ENCODE data around the gene MED22. TPM values are rescaled to one million over a fixed set of nuclear protein-coding genes. Genes with fewer than 3 reads are reported as not detected.

MED22 gene
- polyA plus RNA-seq, 3 donors: 6.8 to 27.7 (median 9.6) TPM

- Histone ChIP-seq H3K79me2 (ENCODE audit: insufficient read depth, low read length) (peaks cover 88% of the 10 kb centered on the region), H3K36me3 (replicated peaks in 1 of 2; ENCODE audit: control insufficient read depth in 1 of 2, insufficient read depth in 2 of 2, low read length in 2 of 2) (peaks cover 74 to 92% of the 10 kb centered on the region in 2 donors), H4K20me1 (ENCODE audit: insufficient read depth, low read length) (peaks cover 98% of the 10 kb centered on the region), H2AFZ (ENCODE audit: insufficient read depth, low read depth, low read length, poor library complexity, severe bottlenecking) (no peak overlapping the region), H3K9ac (ENCODE audit: insufficient read depth, low read length, poor library complexity, severe bottlenecking) (no peak overlapping the region), H3K27me3 (ENCODE audit: control insufficient read depth in 2 of 2, insufficient read depth in 2 of 2, low read length in 2 of 2) (no peaks in the 10 kb centered on the region), H3K4me1 (ENCODE audit: control insufficient read depth in 1 of 2, insufficient read depth in 2 of 2, low read length in 2 of 2) (peaks cover 0 to 23% of the 10 kb centered on the region in 2 donors), H3K4me3 (replicated peaks in 1 of 3; ENCODE audit: low read depth in 2 of 3, low read length in 3 of 3) (no peak overlapping the region), H3K4me2 (replicated peaks; ENCODE audit: extremely low read depth, low read length, poor library complexity, severe bottlenecking) (no peak overlapping the region), H3K27ac (ENCODE audit: low read depth in 1 of 2, low read length in 2 of 2) (peak overlapping the region in 1 of 2 donors; percentile 58), H3K9me3 (replicated peaks in 1 of 2; ENCODE audit: control insufficient read depth in 1 of 2, insufficient read depth in 1 of 2, low read length in 2 of 2) (no peaks in the 10 kb centered on the region)
- WGBS (ENCODE audit: insufficient coverage): 88% methylated on average over 14 of the region's 18 CpGs
- Mint-ChIP-seq H3K27me3 (ENCODE audit: low read depth in 3 of 3) (no peaks in the 10 kb centered on the region), H3K36me3 (peaks cover 69 to 90% of the 10 kb centered on the region in 2 donors), H3K4me3 (no peak overlapping the region), H3K9me3 (no peaks in the 10 kb centered on the region), H3K27ac (peak overlapping the region in 2 of 7 donors; percentile 19 to 72), H3K4me1 (peaks cover 41% of the 10 kb centered on the region)
- no peak for DNase-seq
- TF ChIP-seq, protein P1, sequence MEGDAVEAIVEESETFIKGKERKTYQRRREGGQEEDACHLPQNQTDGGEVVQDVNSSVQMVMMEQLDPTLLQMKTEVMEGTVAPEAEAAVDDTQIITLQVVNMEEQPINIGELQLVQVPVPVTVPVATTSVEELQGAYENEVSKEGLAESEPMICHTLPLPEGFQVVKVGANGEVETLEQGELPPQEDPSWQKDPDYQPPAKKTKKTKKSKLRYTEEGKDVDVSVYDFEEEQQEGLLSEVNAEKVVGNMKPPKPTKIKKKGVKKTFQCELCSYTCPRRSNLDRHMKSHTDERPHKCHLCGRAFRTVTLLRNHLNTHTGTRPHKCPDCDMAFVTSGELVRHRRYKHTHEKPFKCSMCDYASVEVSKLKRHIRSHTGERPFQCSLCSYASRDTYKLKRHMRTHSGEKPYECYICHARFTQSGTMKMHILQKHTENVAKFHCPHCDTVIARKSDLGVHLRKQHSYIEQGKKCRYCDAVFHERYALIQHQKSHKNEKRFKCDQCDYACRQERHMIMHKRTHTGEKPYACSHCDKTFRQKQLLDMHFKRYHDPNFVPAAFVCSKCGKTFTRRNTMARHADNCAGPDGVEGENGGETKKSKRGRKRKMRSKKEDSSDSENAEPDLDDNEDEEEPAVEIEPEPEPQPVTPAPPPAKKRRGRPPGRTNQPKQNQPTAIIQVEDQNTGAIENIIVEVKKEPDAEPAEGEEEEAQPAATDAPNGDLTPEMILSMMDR (IDR thresholded peaks at IDR 0.05): no peak
- intact Hi-C loops (cut with micrococcal nuclease): no loop called here
Observed at GRCh38 chr9:133368249-133368881, 20.4 kb upstream of the MED22 start.

DNA sequence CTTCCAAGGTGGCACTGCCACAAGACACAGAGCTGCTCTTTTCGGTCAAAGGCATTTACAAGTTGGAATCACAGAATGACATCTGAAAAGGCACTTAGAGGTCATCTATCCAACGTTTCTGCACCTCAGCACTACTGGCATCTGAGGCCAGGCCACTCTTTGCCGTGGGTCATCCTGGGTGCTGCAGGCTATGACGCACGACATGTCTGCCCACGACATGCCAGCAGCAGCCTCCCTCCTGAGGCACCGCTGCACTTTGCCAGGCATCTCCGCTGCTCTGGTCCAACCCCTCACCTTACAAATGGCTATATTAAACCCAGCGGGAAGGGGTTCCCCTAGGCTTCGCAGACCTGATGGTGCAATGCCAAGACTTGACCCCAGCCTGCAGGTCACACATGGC, 19.8 kb upstream of the MED22 start:
- DNase-seq: no peak
- Histone ChIP-seq H3K27ac (ENCODE audit: low read depth in 1 of 2, low read length in 2 of 2) (no peak overlapping the region), H3K36me3 (replicated peaks in 1 of 2; ENCODE audit: control insufficient read depth in 1 of 2, insufficient read depth in 2 of 2, low read length in 2 of 2) (peaks cover 80 to 92% of the 10 kb centered on the region in 2 donors), H3K9ac (ENCODE audit: insufficient read depth, low read length, poor library complexity, severe bottlenecking) (no peak overlapping the region), H3K27me3 (ENCODE audit: control insufficient read depth in 2 of 2, insufficient read depth in 2 of 2, low read length in 2 of 2) (no peaks in the 10 kb centered on the region), H3K4me2 (replicated peaks; ENCODE audit: extremely low read depth, low read length, poor library complexity, severe bottlenecking) (no peak overlapping the region), H3K4me3 (replicated peaks in 1 of 3; ENCODE audit: low read depth in 2 of 3, low read length in 3 of 3) (no peak overlapping the region), H2AFZ (ENCODE audit: insufficient read depth, low read depth, low read length, poor library complexity, severe bottlenecking) (no peak overlapping the region), H3K9me3 (replicated peaks in 1 of 2; ENCODE audit: control insufficient read depth in 1 of 2, insufficient read depth in 1 of 2, low read length in 2 of 2) (no peaks in the 10 kb centered on the region), H3K4me1 (ENCODE audit: control insufficient read depth in 1 of 2, insufficient read depth in 2 of 2, low read length in 2 of 2) (peaks cover 0 to 17% of the 10 kb centered on the region in 2 donors), H3K79me2 (ENCODE audit: insufficient read depth, low read length) (peaks cover 82% of the 10 kb centered on the region), H4K20me1 (ENCODE audit: insufficient read depth, low read length) (peaks cover 93% of the 10 kb centered on the region)
- TF ChIP-seq, protein P1 (IDR thresholded peaks at IDR 0.05): no peak
- H3K27me3 Mint-ChIP-seq (ENCODE audit: low read depth in 3 of 3): no peaks in the 10 kb centered on the region
- H3K4me1 Mint-ChIP-seq: peaks cover 37% of the 10 kb centered on the region
- peak overlapping the region in 1 of 7 donors; percentile 11 for H3K27ac Mint-ChIP-seq
- no peaks in the 10 kb centered on the region for H3K9me3 Mint-ChIP-seq
- WGBS (ENCODE audit: insufficient coverage): 95% methylated on average over 10 of the region's 10 CpGs
- intact Hi-C loops (cut with micrococcal nuclease): no loop called here
- no peak overlapping the region for H3K4me3 Mint-ChIP-seq
- peaks cover 73 to 90% of the 10 kb centered on the region in 2 donors for H3K36me3 Mint-ChIP-seq
